SK-N-SH (cell line): ENCODE results near the gene CHPF2. TPM values are rescaled to one million over a fixed set of nuclear protein-coding genes. Genes with fewer than 3 reads are reported as not detected.

Experiments used
- CTCF ChIA-PET: fragments of 300-600, 350-600 bp; formaldehyde crosslinking; extraction: SDS; loops from one replicate; lab custom pipeline; 2021; lab: Yijun Ruan, JAX
- POLR2A ChIA-PET: fragments of 350-600 bp; sonication (Branson Sonifier 250); formaldehyde crosslinking; extraction: SDS; loops from one replicate; lab custom pipeline; 2020; ENCODE audit warnings: antibody characterized with exemption, inconsistent platforms; lab: Yijun Ruan, JAX
- DNase-seq: peaks from one replicate; pipeline ENCODE4 v3.0.0; 2012
- H2AFZ ChIP-seq: fragments of 200-600 bp; sonication (generic); 2 replicates; pipeline ENCODE4 v1.8.1; 2016; ENCODE audit warnings: antibody characterized with exemption, mild to moderate bottlenecking, low read depth
- H3F3A ChIP-seq: fragments of 200-600 bp; sonication (generic); replicated peaks from 2 replicates; pipeline ENCODE3; 2016; ENCODE audit warnings: antibody characterized with exemption, mild to moderate bottlenecking; ENCODE audit not compliant: insufficient read depth
- H3K27ac ChIP-seq, 2 experiments: fragments of 200-500 bp in 1 of 2; fragments of 200-600 bp in 1 of 2; sonication (Bioruptor generic) in 1 of 2; sonication (generic), shearing (Covaris generic) in 1 of 2; 2 replicates each; pipeline versions ENCODE4 v1.5.1 to v1.6.1; 2014 to 2016; ENCODE audit warnings: low read depth in 2 of 2, inconsistent platforms in 1 of 2, low read length in 1 of 2, mild to moderate bottlenecking in 1 of 2, mixed read lengths in 1 of 2
- H3K27me3 ChIP-seq: fragments of 200-600 bp; sonication (generic), shearing (Covaris generic); 2 replicates; pipeline ENCODE4 v1.6.1; 2016; ENCODE audit warnings: mixed run types; ENCODE audit not compliant: insufficient read depth
- H3K36me3 ChIP-seq, 2 experiments: fragments of 200-500 bp in 1 of 2; fragments of 200-600 bp in 1 of 2; sonication (Bioruptor generic) in 1 of 2; sonication (generic) in 1 of 2; replicated peaks in 1 of 2; 2 replicates each; pipeline versions ENCODE3 to v1.5.1; 2014 to 2016; ENCODE audit warnings: low read length in 1 of 2, mild to moderate bottlenecking in 1 of 2; ENCODE audit not compliant: insufficient read depth in 2 of 2, control insufficient read depth in 1 of 2
- H3K4me1 ChIP-seq, 2 experiments: fragments of 200-500 bp in 1 of 2; fragments of 200-600 bp in 1 of 2; sonication (Bioruptor generic) in 1 of 2; sonication (generic), shearing (Covaris generic) in 1 of 2; 2 replicates each; pipeline versions ENCODE4 v1.5.1 to v1.6.1; 2014 to 2016; ENCODE audit warnings: low read depth in 1 of 2, low read length in 1 of 2, mixed run types in 1 of 2; ENCODE audit not compliant: insufficient read depth in 2 of 2, control insufficient read depth in 1 of 2
- H3K4me2 ChIP-seq: fragments of 200-600 bp; sonication (generic), shearing (Covaris generic); 2 replicates; pipeline ENCODE4 v1.6.1; 2017; ENCODE audit warnings: mixed run types
- H3K4me3 ChIP-seq, 2 experiments: fragments of 200-500 bp in 1 of 2; fragments of 200-600 bp in 1 of 2; sonication (Bioruptor generic) in 1 of 2; sonication (generic), shearing (Covaris generic) in 1 of 2; 2 replicates each; pipeline versions ENCODE4 v1.5.1 to v1.8.1; 2014 to 2016; ENCODE audit warnings: low read depth in 2 of 2, inconsistent platforms in 1 of 2, low read length in 1 of 2, mild to moderate bottlenecking in 1 of 2, mixed read lengths in 1 of 2, moderate library complexity in 1 of 2
- H3K79me2 ChIP-seq: fragments of 200-600 bp; sonication (generic); 2 replicates; pipeline ENCODE4 v1.8.1; 2017; ENCODE audit warnings: mild to moderate bottlenecking; ENCODE audit not compliant: insufficient read depth
- H3K9ac ChIP-seq: fragments of 200-600 bp; sonication (generic); 2 replicates; pipeline ENCODE4 v1.6.1; 2017; ENCODE audit warnings: mixed run types
- H3K9me2 ChIP-seq: fragments of 200-600 bp; sonication (generic); 2 replicates; pipeline ENCODE4 v1.6.1; 2017; ENCODE audit warnings: mixed run types
- H3K9me3 ChIP-seq: fragments of 200-600 bp; sonication (generic); 2 replicates; pipeline ENCODE4 v1.6.1; 2017; ENCODE audit warnings: mixed run types, mild to moderate bottlenecking, moderate library complexity
- H4K20me1 ChIP-seq: fragments of 200-600 bp; sonication (generic); 2 replicates; pipeline ENCODE4 v1.6.1; 2017; ENCODE audit warnings: mild to moderate bottlenecking, mixed run types; ENCODE audit not compliant: insufficient read depth
- CHD2 ChIP-seq: fragments of 150-350 bp; IDR thresholded peaks from 2 replicates; pipeline ENCODE4 v1.6.1; 2018; ENCODE audit warnings: low read length; ENCODE audit not compliant: partially characterized antibody
- CTCF ChIP-seq: fragments of 200-600 bp; sonication (generic); IDR thresholded peaks from 2 replicates; pipeline ENCODE4 v1.6.1; 2017; ENCODE audit warnings: antibody characterized with exemption, mild to moderate bottlenecking, moderate library complexity
- ELF1 ChIP-seq: IDR thresholded peaks from 2 replicates; pipeline ENCODE4 v1.4.0; 2012
- EZH2phosphoT487 ChIP-seq: fragments of 200-600 bp; sonication (generic); IDR thresholded peaks from 2 replicates; pipeline ENCODE4 v1.6.1; 2017; ENCODE audit warnings: low read depth, mixed run types, mild to moderate bottlenecking, antibody characterized with exemption, moderate library complexity, borderline replicate concordance
- FOSL2 ChIP-seq: IDR thresholded peaks from 2 replicates; pipeline ENCODE4 v1.4.0; 2012; ENCODE audit warnings: low read depth, mild to moderate bottlenecking, moderate library complexity, borderline replicate concordance
- FOXJ3 ChIP-seq: sonication (generic); formaldehyde crosslinking; IDR thresholded peaks from 2 replicates; pipeline ENCODE4 v1.5.1; 2020; ENCODE audit warnings: mild to moderate bottlenecking, missing genetic modification reagents
- GABPA ChIP-seq: IDR thresholded peaks from 2 replicates; pipeline ENCODE4 v1.4.0; 2012; ENCODE audit warnings: low read depth, mild to moderate bottlenecking
- IRF3 ChIP-seq: fragments of 150-350 bp; IDR thresholded peaks from 2 replicates; pipeline ENCODE4 v1.6.1; 2016; ENCODE audit warnings: mild to moderate bottlenecking, low read depth, low read length
- MEF2A ChIP-seq: IDR thresholded peaks from 2 replicates; pipeline ENCODE4 v1.4.0; 2012; ENCODE audit warnings: low read depth, borderline replicate concordance
- NRF1 ChIP-seq: IDR thresholded peaks from 2 replicates; pipeline ENCODE4 v1.6.1; 2012; ENCODE audit warnings: low read depth, mild to moderate bottlenecking, low read length
- POLR2AphosphoS5 ChIP-seq: IDR thresholded peaks from 2 replicates; pipeline ENCODE4 v1.6.1; 2012; ENCODE audit warnings: low read depth, low read length
- RCOR1 ChIP-seq: fragments of 150-350 bp; IDR thresholded peaks from 2 replicates; pipeline ENCODE4 v1.6.1; 2017; ENCODE audit warnings: antibody characterized with exemption, low read length
- REST ChIP-seq: IDR thresholded peaks from 2 replicates; pipeline ENCODE4 v1.6.1; 2012; ENCODE audit warnings: mild to moderate bottlenecking, low read depth, low read length, moderate library complexity
- RFX5 ChIP-seq: IDR thresholded peaks from 2 replicates; pipeline ENCODE4 v1.6.1; 2012; ENCODE audit warnings: mild to moderate bottlenecking, improper control_type of control experiment, low read length
- SMC3 ChIP-seq: IDR thresholded peaks from 2 replicates; pipeline ENCODE4 v1.6.1; 2012; ENCODE audit warnings: low read depth, low read length, improper control_type of control experiment
- TCF12 ChIP-seq: IDR thresholded peaks from 2 replicates; pipeline ENCODE4 v1.4.0; 2012
- TEAD4 ChIP-seq: IDR thresholded peaks from 2 replicates; pipeline ENCODE4 v1.4.0; 2012; ENCODE audit warnings: mild to moderate bottlenecking, borderline replicate concordance; ENCODE audit not compliant: insufficient read depth
- USF2 ChIP-seq: fragments of 150-350 bp; IDR thresholded peaks from 2 replicates; pipeline ENCODE4 v1.6.1; 2017; ENCODE audit warnings: antibody characterized with exemption, low read length, low read depth, borderline replicate concordance
- YY1 ChIP-seq: IDR thresholded peaks from 2 replicates; pipeline ENCODE4 v1.4.0; 2012; ENCODE audit warnings: low read depth, mild to moderate bottlenecking
- WGBS: methylation state at CpG from one replicate; pipeline ENCODE4 v1.1.6; 2017; ENCODE audit warnings: low lambda C conversion rate; 5-methylcytosine and 5-hydroxymethylcytosine counted together
- polyA plus RNA-seq, 3 experiments: library from polyadenylated mRNA; depleted of rRNA; stranded (reverse); fragments of >200 nt; gene quantifications; 2 replicates each; pipeline ENCODE4 v1.2.3, GENCODE V29; 2012

Gene CHPF2
- polyA plus RNA-seq, 1 of the 3 experiments (the other 2 are of a cell fraction) = 68.6 TPM

- peaks cover 54 to 66% of the 10 kb centered on the region in 2 experiments for H3K36me3 ChIP-seq
- no peaks in the 10 kb centered on the region for H3K4me1 ChIP-seq
- no peak overlapping the region for H2AFZ ChIP-seq
- H3K9me2 ChIP-seq = no peaks in the 10 kb centered on the region
- no peak for TF ChIP-seq TCF12
- no peak for TF ChIP-seq RCOR1
- no peak for TF ChIP-seq MEF2A
- no peak for TF ChIP-seq SMC3
- TF ChIP-seq USF2 = no peak
- TF ChIP-seq GABPA = no peak
- TF ChIP-seq TEAD4 = no peak
- TF ChIP-seq CTCF = no peak
- no peak for TF ChIP-seq ELF1
- TF ChIP-seq NRF1 = no peak
- TF ChIP-seq FOSL2 = no peak
- TF ChIP-seq FOXJ3 (CRISPR knock-in tag) = no peak
- no peak for TF ChIP-seq RFX5
- TF ChIP-seq YY1 = no peak
- no peak for TF ChIP-seq POLR2AphosphoS5
- TF ChIP-seq CHD2 = no peak
- TF ChIP-seq IRF3 = no peak
- TF ChIP-seq REST = no peak
- TF ChIP-seq EZH2phosphoT487 = no peak
- 95% methylated on average over 5 of the region's 5 CpGs for WGBS
- H3K9ac ChIP-seq = no peak overlapping the region
- no peak for DNase-seq
- H3K27me3 ChIP-seq = no peaks in the 10 kb centered on the region
- ChIA-PET CTCF (interaction anchor here (1.4 kb wide), 1 partner anchor 58 kb away, joined by 3 read pairs; no protein-coding TSS in a partner anchor), POLR2A (no interaction called here)
- H3K79me2 ChIP-seq = no peaks in the 10 kb centered on the region
- H3F3A ChIP-seq = no peaks in the 10 kb centered on the region
- 0 out of 2 replicates have a peak, but pooled peaks cover 9% of the 10 kb centered on the region for H4K20me1 ChIP-seq
- no peak overlapping the region for H3K4me2 ChIP-seq
- no peak overlapping the region for H3K27ac ChIP-seq
- H3K4me3 ChIP-seq = no peak overlapping the region
- no peaks in the 10 kb centered on the region for H3K9me3 ChIP-seq
These were observed 16.9 kb upstream of the CHPF2 start for GRCh38 chr7:151215396-151215795.
